Measurements from ENCODE around the gene SFXN2. TPM values are rescaled to one million over a fixed set of nuclear protein-coding genes. Genes with fewer than 3 reads are reported as not detected.
"Not testable (repeated sequence)": the region's sequence is repeated elsewhere in the genome, so short reads cannot be mapped to it uniquely, and the experiment has no call there.

SFXN2 gene
- total and polyA plus RNA-seq, 5 donors from 2014 or later, result 4.9 to 11.5 (median 9.9) TPM

DNA sequence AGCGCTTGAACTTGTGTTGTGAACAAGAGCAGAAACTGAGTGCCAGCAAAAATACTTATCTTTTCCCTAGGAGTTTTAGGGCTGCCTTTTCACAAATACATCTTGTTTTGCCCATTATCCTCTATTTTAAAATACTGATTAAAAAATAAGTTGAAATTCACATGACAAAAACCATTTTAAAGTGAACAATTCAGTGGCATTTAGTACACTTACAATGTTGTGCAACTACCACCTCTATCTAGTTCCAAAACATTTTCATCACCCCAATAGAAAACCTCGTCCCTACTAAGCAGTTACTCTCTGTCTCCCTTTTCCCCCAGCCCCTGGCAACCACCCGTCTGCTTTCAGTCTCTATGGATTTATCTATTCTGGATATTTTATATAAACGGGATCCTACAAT lies 30.7 kb downstream of the SFXN2 start:
- DNase-seq, result no peak
- H3K27ac Mint-ChIP-seq, result peak overlapping the region in 2 of 3 donors; percentile 83 to 96
- Histone ChIP-seq H3K4me3 (ENCODE audit: low read depth, low read length) (peak overlapping the region; percentile 91), H3K27me3 (ENCODE audit: control insufficient read depth, insufficient read depth, low read length) (no peaks in the 10 kb centered on the region), H3K9me3 (ENCODE audit: control insufficient read depth in 2 of 2, low read length in 2 of 2) (no peaks in the 10 kb centered on the region), H3K36me3 (ENCODE audit: control insufficient read depth, insufficient read depth, low read length) (peaks cover 5% of the 10 kb centered on the region), H3K4me1 (ENCODE audit: control insufficient read depth, insufficient read depth, low read length, poor library complexity, severe bottlenecking) (peaks cover 37% of the 10 kb centered on the region), H3K27ac (ENCODE audit: insufficient read depth, low read length, poor library complexity, severe bottlenecking) (no peak overlapping the region)
- H3K4me1 Mint-ChIP-seq, result peaks cover 0 to 50% (median 40%) of the 10 kb centered on the region in 4 donors
- no peak for ATAC-seq (ENCODE audit: low read depth in 2 of 2)
- peaks cover 8% of the 10 kb centered on the region for H3K36me3 Mint-ChIP-seq
- H3K9me3 Mint-ChIP-seq, result peaks cover 0 to 4% (median 0%) of the 10 kb centered on the region in 7 donors
- peak overlapping the region; percentile 87 to 99 (median 95) for H3K4me3 Mint-ChIP-seq
- no peaks in the 10 kb centered on the region for H3K27me3 Mint-ChIP-seq

DNA sequence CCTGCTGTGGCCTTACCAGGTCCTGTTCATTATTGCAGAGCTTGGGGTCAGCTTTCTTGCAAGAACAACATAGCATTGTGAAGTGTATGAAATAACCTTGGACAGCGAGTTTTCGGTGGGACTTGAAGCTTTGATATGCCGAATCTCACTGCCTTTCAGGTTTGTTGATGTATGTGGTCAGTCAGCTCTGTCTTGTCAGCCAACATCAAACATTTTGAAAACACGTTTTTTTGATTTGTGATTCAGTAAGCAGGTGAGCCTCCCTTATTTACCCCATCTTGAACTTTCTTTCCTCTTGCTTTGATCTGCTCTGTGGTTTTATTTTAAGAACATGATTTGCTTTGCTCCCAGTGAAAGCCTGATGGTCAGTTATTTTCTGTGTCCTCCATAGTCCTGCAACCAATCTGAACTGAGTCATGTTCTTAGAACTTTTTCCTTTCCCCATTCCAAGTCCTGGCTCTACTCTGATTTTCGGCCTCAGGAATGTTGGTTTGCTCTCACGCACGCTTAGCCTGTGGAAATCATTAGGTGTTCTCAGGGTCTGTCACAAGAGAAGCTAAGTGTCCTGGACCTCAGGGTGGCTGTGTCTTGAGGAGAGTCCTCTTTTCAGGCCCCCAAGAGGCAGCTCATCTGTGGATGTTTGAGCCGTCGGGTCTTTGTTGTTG lies 38.0 kb downstream of the SFXN2 start:
- peak in 1 of 2 donors; percentile 59 for ATAC-seq (ENCODE audit: low read depth in 2 of 2)

DNA sequence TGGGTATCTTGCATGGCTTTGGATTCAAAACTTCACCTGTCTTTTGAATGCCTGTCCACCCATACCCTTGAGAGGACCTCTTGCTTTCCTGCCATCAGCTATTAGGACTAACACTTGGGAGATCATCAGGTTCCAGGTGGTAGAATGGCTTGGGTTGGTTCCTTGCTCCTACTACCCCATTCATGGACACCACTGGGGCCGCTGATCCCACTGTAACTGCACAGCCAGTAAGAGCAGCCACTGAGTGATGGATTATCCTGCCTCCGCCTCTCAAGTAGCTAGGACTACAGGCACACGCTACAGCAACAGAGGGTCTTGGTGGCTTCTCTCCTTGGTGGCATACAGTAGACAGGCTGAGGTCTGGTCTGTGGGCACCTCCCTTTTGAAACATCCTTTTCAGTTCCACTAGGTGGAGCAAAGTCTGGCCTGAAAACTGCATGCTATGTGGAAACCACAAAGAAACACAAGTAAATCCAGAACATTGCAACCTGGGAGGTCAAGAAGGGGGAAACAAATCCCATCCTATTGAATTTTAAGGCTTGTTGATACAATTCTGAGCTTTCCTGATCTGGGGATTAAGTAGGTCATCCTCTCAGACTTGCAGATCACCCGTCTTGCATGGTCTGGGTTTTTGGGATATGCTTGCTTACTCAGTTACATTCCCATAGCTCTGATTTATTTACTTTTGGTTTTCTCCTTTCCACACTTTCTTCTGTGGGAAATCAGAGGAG lies 38.7 kb downstream of the SFXN2 start:
- Mint-ChIP-seq H3K36me3 (peaks cover 13% of the 10 kb centered on the region), H3K4me1 (peaks cover 26 to 65% (median 47%) of the 10 kb centered on the region in 4 donors), H3K27me3 (no peaks in the 10 kb centered on the region), H3K4me3 (peak overlapping the region; percentile 19 to 54 (median 46)), H3K27ac (peak overlapping the region; percentile 52 to 85 (median 57)), H3K9me3 (no peaks in the 10 kb centered on the region)
- Histone ChIP-seq H3K27me3 (ENCODE audit: control insufficient read depth, insufficient read depth, low read length) (no peaks in the 10 kb centered on the region), H3K4me1 (ENCODE audit: control insufficient read depth, insufficient read depth, low read length, poor library complexity, severe bottlenecking) (peaks cover 32% of the 10 kb centered on the region), H3K4me3 (ENCODE audit: low read depth, low read length) (peak overlapping the region; percentile 17), H3K27ac (ENCODE audit: insufficient read depth, low read length, poor library complexity, severe bottlenecking) (no peak overlapping the region), H3K9me3 (ENCODE audit: control insufficient read depth in 2 of 2, low read length in 2 of 2) (no peaks in the 10 kb centered on the region), H3K36me3 (ENCODE audit: control insufficient read depth, insufficient read depth, low read length) (peaks cover 6% of the 10 kb centered on the region)
- ATAC-seq (ENCODE audit: low read depth in 2 of 2), result peak; percentile 69 to 72
- DNase-seq, result peak in 1 of 3 donors; percentile 62

More for the DNA sequence above, 38.0 kb downstream of the SFXN2 start:
- Histone ChIP-seq H3K9me3 (ENCODE audit: control insufficient read depth in 2 of 2, low read length in 2 of 2) (no peaks in the 10 kb centered on the region), H3K4me1 (ENCODE audit: control insufficient read depth, insufficient read depth, low read length, poor library complexity, severe bottlenecking) (peaks cover 32% of the 10 kb centered on the region), H3K36me3 (ENCODE audit: control insufficient read depth, insufficient read depth, low read length) (peaks cover 6% of the 10 kb centered on the region), H3K27me3 (ENCODE audit: control insufficient read depth, insufficient read depth, low read length) (no peaks in the 10 kb centered on the region), H3K27ac (ENCODE audit: insufficient read depth, low read length, poor library complexity, severe bottlenecking) (peak overlapping the region; percentile 43), H3K4me3 (ENCODE audit: low read depth, low read length) (peak overlapping the region; percentile 17)
- peaks cover 26 to 61% (median 46%) of the 10 kb centered on the region in 4 donors for H3K4me1 Mint-ChIP-seq
- no peaks in the 10 kb centered on the region for H3K27me3 Mint-ChIP-seq
- H3K27ac Mint-ChIP-seq, result peak overlapping the region; percentile 57 to 85 (median 80)
- peak overlapping the region; percentile 19 to 84 (median 47) for H3K4me3 Mint-ChIP-seq
- H3K9me3 Mint-ChIP-seq, result no peaks in the 10 kb centered on the region
- peak in 1 of 3 donors; percentile 34 for DNase-seq
- H3K36me3 Mint-ChIP-seq, result peaks cover 13% of the 10 kb centered on the region

DNA sequence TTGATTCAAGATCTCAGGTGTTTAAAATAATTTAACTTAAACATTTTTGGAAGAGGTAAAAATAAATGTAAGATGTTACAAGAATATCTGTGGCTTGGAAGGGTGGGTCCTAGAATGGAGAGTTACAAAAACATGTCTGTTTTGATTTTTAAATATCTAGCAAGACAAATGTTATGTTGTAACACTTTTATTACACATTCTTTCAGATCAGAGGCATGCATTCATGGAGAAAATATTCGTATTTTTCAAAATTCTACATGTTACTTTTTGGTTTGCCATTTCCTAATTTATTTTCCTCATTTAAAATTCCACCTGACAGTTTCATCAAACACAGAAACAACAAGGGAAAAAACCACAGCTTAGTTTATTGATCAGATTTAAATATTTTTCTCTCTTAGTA lies 39.3 kb downstream of the SFXN2 start:
- H3K27ac ChIP-seq (ENCODE audit: insufficient read depth, low read length, poor library complexity, severe bottlenecking), result no peak overlapping the region
- Mint-ChIP-seq H3K36me3 (peaks cover 11% of the 10 kb centered on the region), H3K4me1 (peaks cover 32 to 65% (median 48%) of the 10 kb centered on the region in 4 donors), H3K27ac (peak overlapping the region in 1 of 3 donors; percentile 52), H3K9me3 (no peaks in the 10 kb centered on the region), H3K4me3 (peak overlapping the region in 1 of 4 donors; percentile 13), H3K27me3 (no peaks in the 10 kb centered on the region)
- no peak overlapping the region for H3K4me3 ChIP-seq (ENCODE audit: low read depth, low read length)
- ATAC-seq (ENCODE audit: low read depth in 2 of 2) (no peak), DNase-seq (no peak)
- peaks cover 30% of the 10 kb centered on the region for H3K4me1 ChIP-seq (ENCODE audit: control insufficient read depth, insufficient read depth, low read length, poor library complexity, severe bottlenecking)
- H3K36me3 ChIP-seq (ENCODE audit: control insufficient read depth, insufficient read depth, low read length), result peaks cover 4% of the 10 kb centered on the region
- no peaks in the 10 kb centered on the region for H3K9me3 ChIP-seq (ENCODE audit: control insufficient read depth in 2 of 2, low read length in 2 of 2)
- H3K27me3 ChIP-seq (ENCODE audit: control insufficient read depth, insufficient read depth, low read length), result no peaks in the 10 kb centered on the region

DNA sequence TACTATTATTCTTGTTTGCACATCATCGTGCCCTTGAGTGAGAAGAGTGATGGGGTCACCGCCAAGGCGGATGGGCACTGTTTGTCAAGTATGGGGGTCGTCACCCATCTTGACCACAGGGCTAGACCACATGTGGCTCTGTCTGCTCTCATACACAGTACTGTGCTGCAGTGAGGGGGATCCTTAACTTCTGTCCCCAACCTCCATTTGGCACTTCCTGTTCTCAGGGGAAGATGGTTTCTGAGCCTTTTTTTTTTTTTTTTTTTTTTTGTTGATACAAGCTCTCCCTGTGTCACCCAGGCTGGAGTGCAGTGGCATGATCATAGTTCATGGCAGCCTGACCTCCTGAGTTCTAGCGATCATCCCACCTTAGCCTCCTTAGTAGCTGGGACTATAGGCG lies 42.9 kb downstream of the SFXN2 start:
- no peaks in the 10 kb centered on the region for H3K9me3 Mint-ChIP-seq
- ATAC-seq (ENCODE audit: low read depth in 2 of 2), result no peak
- Histone ChIP-seq H3K27ac (ENCODE audit: insufficient read depth, low read length, poor library complexity, severe bottlenecking) (no peak overlapping the region), H3K36me3 (ENCODE audit: control insufficient read depth, insufficient read depth, low read length) (peaks cover 2% of the 10 kb centered on the region), H3K4me1 (ENCODE audit: control insufficient read depth, insufficient read depth, low read length, poor library complexity, severe bottlenecking) (peaks cover 20% of the 10 kb centered on the region), H3K4me3 (ENCODE audit: low read depth, low read length) (no peak overlapping the region), H3K9me3 (ENCODE audit: control insufficient read depth in 2 of 2, low read length in 2 of 2) (no peaks in the 10 kb centered on the region), H3K27me3 (ENCODE audit: control insufficient read depth, insufficient read depth, low read length) (no peaks in the 10 kb centered on the region)
- no peak overlapping the region for H3K4me3 Mint-ChIP-seq
- peaks cover 20% of the 10 kb centered on the region for H3K36me3 Mint-ChIP-seq
- no peaks in the 10 kb centered on the region for H3K27me3 Mint-ChIP-seq
- DNase-seq, result no peak
- peak overlapping the region in 1 of 3 donors; percentile 67 for H3K27ac Mint-ChIP-seq
- peaks cover 25 to 64% (median 33%) of the 10 kb centered on the region in 4 donors for H3K4me1 Mint-ChIP-seq

DNA sequence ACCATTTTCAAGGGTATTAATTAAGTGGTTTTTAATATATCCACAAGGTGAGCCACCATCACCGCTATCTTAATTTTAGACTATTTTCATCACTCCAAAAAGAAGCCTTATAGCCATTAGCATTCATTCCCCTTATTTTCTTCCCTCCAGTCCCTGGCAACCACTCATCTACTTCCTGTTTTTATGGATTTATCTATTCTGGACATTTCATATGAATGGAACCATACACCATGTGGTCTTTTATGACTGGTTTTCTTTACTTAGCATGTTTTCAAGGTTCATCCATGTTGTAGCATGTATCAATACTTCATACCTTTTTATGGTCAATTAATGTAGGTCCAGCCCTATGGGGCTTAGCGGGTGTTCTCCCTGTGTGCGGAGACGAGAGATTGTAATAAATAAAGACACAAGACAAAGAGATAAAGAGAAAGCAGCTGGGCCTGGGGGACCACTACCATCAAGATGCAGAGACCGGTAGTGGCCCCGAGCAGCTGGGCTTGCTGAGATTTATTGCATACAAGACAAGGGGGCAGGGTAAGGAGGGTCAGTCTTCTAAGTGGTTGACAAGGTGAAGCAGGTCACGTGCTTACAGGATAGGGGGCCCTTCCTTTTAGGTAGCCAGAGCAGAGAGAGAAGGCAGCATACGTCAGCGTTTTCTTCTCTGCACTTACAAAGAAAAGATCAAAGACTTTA lies 44.0 kb downstream of the SFXN2 start:
- Mint-ChIP-seq H3K27me3 (no peaks in the 10 kb centered on the region), H3K4me3 (peak overlapping the region in 1 of 4 donors; percentile 0), H3K9me3 (no peaks in the 10 kb centered on the region), H3K27ac (peak overlapping the region in 1 of 3 donors; percentile 54), H3K36me3 (peaks cover 25% of the 10 kb centered on the region), H3K4me1 (peaks cover 14 to 62% (median 24%) of the 10 kb centered on the region in 4 donors)
- Histone ChIP-seq H3K4me3 (ENCODE audit: low read depth, low read length) (no peak overlapping the region), H3K27me3 (ENCODE audit: control insufficient read depth, insufficient read depth, low read length) (no peaks in the 10 kb centered on the region), H3K27ac (ENCODE audit: insufficient read depth, low read length, poor library complexity, severe bottlenecking) (no peak overlapping the region), H3K9me3 (ENCODE audit: control insufficient read depth in 2 of 2, low read length in 2 of 2) (no peaks in the 10 kb centered on the region), H3K36me3 (ENCODE audit: control insufficient read depth, insufficient read depth, low read length) (peaks cover 7% of the 10 kb centered on the region), H3K4me1 (ENCODE audit: control insufficient read depth, insufficient read depth, low read length, poor library complexity, severe bottlenecking) (peaks cover 9% of the 10 kb centered on the region)
- no peak for ATAC-seq (ENCODE audit: low read depth in 2 of 2)
- DNase-seq, result no peak

DNA sequence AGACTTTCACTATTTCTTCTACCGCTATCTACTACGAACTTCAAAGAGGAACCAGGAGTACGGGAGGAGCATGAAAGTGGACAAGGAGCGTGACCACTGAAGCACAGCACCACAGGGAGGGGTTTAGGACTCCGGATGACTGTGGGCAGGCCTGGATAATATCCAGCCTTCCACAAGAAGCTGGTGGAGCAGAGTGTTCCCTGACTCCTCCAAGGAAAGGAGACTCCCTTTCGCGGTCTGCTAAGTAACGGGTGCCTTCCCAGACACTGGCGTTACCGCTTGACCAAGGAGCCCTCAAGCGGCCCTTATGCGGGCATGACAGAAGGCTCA lies 44.5 kb downstream of the SFXN2 start:
- Mint-ChIP-seq H3K4me1 (peaks cover 10 to 59% (median 22%) of the 10 kb centered on the region in 4 donors), H3K36me3 (peaks cover 25% of the 10 kb centered on the region), H3K4me3 (peak overlapping the region in 1 of 4 donors; percentile 0)
- not testable (repeated sequence) for H3K27ac ChIP-seq (ENCODE audit: insufficient read depth, low read length, poor library complexity, severe bottlenecking); H3K36me3 ChIP-seq (ENCODE audit: control insufficient read depth, insufficient read depth, low read length); H3K9me3 ChIP-seq (ENCODE audit: control insufficient read depth in 2 of 2, low read length in 2 of 2); H3K27me3 Mint-ChIP-seq; DNase-seq; H3K9me3 Mint-ChIP-seq; H3K27me3 ChIP-seq (ENCODE audit: control insufficient read depth, insufficient read depth, low read length); H3K27ac Mint-ChIP-seq; H3K4me1 ChIP-seq (ENCODE audit: control insufficient read depth, insufficient read depth, low read length, poor library complexity, severe bottlenecking); H3K4me3 ChIP-seq (ENCODE audit: low read depth, low read length); ATAC-seq (ENCODE audit: low read depth in 2 of 2)

All from CD4-positive, CD25-positive, alpha-beta regulatory T cell (primary cell).